T47D (cell line): Measurements from ENCODE around the gene SLCO2B1.
A peak's percentile ranks its signal among the peaks of the same experiment; 100 is the strongest.

Experiments used
- DNase-seq, 2 experiments: peaks; one replicate each; pipeline versions ENCODE4 v3.0.0 to v3.0.0-alpha.2; 2011 to 2012; ENCODE audit warnings: low read depth in 1 of 2, low spot score in 1 of 2
- JUND ChIP-seq: IDR thresholded peaks from 2 replicates; pipeline ENCODE4 v1.6.1; 2012; ENCODE audit warnings: low read depth
- in situ Hi-C: cut with HindIII; loops from 2 replicates; pipeline ENCODE4 v1.10.0; 2016; ENCODE audit warnings: low sequenced_read_pairs, low pct_unique_long_range_greater_than_20kb

Gene SLCO2B1

GRCh38 chr11:75133976-75134375 lies 16.9 kb upstream of the SLCO2B1 start:
- TF ChIP-seq JUND = no peak
- DNase-seq = no peak
- in situ Hi-C loops = no loop called here

- in situ Hi-C loops = no loop called here
- no peak for TF ChIP-seq JUND
Measured at GRCh38 chr11:75135021-75135650, 15.8 kb upstream of the SLCO2B1 start.

GRCh38 chr11:75135651-75136050 lies 15.3 kb upstream of the SLCO2B1 start:
- DNase-seq = no peak
- in situ Hi-C loops = no loop called here
- TF ChIP-seq JUND = no peak

More at GRCh38 chr11:75135021-75135650, 15.8 kb upstream of the SLCO2B1 start:
- no peak for DNase-seq

- DNase-seq = peak; percentile 49 to 62
- in situ Hi-C loops = no loop called here
- TF ChIP-seq JUND = no peak
Measured at GRCh38 chr11:75140269-75141138, 10.4 kb upstream of the SLCO2B1 start.

GRCh38 chr11:75141166-75141565 lies 9.7 kb upstream of the SLCO2B1 start:
- in situ Hi-C loops = no loop called here
- DNase-seq = no peak
- TF ChIP-seq JUND = no peak

GRCh38 chr11:75142714-75143419 lies 8.0 kb upstream of the SLCO2B1 start:
- in situ Hi-C loops = no loop called here
- no peak for DNase-seq
- TF ChIP-seq JUND = no peak

GRCh38 chr11:75143420-75143731 lies 7.5 kb upstream of the SLCO2B1 start:
- no peak for DNase-seq
- no peak for TF ChIP-seq JUND
- in situ Hi-C loops = no loop called here

GRCh38 chr11:75144716-75145014 lies 6.2 kb upstream of the SLCO2B1 start:
- in situ Hi-C loops = no loop called here
- no peak for DNase-seq
- TF ChIP-seq JUND = no peak

- no peak for TF ChIP-seq JUND
- in situ Hi-C loops = no loop called here
- no peak for DNase-seq
Measured at GRCh38 chr11:75145196-75145971, 5.5 kb upstream of the SLCO2B1 start.

- in situ Hi-C loops = no loop called here
- no peak for DNase-seq
- TF ChIP-seq JUND = no peak
Measured at GRCh38 chr11:75145972-75146519, 4.9 kb upstream of the SLCO2B1 start.

- in situ Hi-C loops = no loop called here
- no peak for TF ChIP-seq JUND
- DNase-seq = no peak
Measured at GRCh38 chr11:75146711-75147110, 4.2 kb upstream of the SLCO2B1 start.

- in situ Hi-C loops = no loop called here
- no peak for DNase-seq
- TF ChIP-seq JUND = no peak
Measured at GRCh38 chr11:75147191-75147874, 3.6 kb upstream of the SLCO2B1 start.
